Retina (tissue), 1 donor: ENCODE results near the gene SKAP1.
"Not testable (repeated sequence)": the region's sequence is repeated elsewhere in the genome, so short reads cannot be mapped to it uniquely, and the experiment has no call there.

ENCODE experiments used
- DNase-seq: peaks from one replicate; pipeline ENCODE4 v3.0.0-alpha.2; 2016

SKAP1 gene

DNA sequence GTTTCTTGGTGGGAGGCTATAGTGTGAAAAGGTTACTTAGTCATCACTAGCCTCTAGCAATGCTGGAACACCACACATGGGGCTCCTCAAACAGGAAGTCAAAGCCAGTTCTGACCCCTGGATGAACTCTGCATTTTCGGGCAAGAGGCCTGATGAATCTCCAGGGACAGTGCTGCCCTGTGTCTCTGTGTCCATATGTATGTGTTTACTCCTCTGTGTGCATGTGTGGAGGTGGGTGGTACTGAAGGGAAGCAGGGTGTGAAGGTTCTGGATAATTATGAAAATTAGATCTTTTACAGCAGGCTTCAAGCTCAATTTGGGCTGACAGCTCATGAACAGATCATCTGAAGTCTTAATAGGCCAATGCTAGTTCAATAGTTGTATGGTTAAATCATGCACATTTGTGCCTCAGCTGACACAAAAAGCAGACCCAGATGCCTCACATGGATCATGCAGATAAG lies 188.9 kb downstream of the SKAP1 start:
- DNase-seq: peak; percentile 46

GRCh38 chr17:48240562-48241130 lies 189.4 kb downstream of the SKAP1 start:
- peak; percentile 33 for DNase-seq

DNA sequence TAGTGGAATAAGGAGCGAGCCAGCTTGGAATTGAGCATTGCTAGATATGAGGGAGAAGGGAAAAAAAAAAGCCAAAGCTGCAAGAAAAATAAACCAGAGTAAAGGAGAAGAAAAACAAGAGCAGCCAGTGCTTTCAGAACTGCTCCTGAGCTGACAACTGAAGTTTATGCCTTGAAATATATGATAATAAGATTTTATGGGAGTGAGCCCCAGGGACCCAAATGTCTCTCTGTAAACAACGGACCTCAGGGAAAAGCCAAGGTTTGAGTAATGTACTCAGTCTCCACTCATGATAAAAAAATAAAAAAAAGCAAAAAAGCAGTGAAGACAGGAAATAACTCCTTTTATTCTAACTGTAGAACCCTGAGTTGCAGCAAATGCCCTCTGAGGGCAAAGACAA lies 189.9 kb downstream of the SKAP1 start:
- peak; percentile 33 for DNase-seq

DNA sequence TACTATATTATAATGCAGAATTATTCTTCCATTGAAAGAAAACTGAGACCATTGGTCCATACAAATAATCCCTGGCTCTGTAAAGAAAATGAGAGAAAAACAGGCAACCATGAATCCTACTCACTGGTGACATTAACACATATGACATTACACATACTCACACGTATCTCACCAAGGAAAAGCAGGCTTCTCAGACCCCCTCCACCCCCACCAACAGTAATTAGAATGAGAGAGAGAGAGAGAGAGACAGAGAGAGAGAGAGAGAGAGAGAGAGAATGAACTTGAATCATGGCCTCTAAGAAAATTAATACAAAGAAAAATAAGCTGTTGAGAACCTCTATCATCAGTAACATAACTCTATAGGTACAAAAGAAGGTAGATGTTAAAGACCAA lies 190.4 kb downstream of the SKAP1 start:
- peak; percentile 50 for DNase-seq

DNA sequence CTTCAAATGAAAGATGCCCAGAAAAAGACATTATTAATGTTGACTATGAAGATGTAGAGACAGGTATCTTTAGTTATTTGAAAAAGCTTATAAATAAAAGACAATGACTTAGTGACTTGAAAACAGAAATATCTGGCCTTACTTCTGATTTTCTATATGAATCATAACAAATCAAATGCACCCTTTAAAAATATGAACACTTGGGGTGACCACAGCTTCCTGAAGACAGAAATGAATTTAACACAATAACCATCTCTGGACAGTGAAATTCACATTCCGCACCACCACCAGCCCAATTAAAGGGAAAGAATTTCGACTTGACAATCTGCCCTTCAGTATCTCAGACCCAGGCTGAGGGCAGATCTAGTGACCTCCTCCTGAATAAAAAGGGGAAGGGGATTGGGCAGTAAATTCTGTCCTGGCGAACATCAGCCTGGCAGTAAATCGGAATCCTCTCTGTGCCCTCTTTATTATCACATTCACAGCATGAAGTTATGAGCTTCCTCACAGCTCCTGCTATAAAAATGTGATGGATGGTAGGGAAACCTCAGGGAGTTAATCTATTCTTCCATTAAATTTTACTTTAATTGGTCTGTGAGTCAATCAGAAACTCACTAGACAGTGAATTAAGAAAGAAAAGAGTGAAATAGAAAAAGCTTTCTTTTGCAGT lies 190.9 kb downstream of the SKAP1 start:
- peak; percentile 20 for DNase-seq

- no peak for DNase-seq
Measured at GRCh38 chr17:48237456-48237855, 192.6 kb downstream of the SKAP1 start.

DNA sequence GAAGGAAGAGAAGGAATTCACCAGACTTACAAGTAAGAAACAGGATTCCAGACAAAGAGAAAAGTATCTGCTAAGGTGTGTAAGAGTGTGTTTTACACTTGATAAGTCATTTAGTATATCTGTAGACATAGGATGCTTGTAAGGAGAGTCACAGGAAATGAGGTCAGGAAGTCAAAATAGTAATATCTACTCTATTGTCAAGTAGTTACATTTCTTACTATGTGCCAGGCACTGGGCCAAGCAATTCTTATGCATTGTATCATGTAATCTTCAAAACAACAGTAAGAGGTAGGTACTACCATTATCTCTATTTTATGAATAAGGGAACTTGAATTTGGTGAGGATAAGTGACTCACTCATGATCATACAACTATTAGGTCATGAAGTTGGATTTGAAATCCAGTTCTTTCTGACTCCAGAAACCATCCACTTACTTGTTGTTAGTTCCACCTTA lies 193.3 kb downstream of the SKAP1 start:
- DNase-seq: no peak

DNA sequence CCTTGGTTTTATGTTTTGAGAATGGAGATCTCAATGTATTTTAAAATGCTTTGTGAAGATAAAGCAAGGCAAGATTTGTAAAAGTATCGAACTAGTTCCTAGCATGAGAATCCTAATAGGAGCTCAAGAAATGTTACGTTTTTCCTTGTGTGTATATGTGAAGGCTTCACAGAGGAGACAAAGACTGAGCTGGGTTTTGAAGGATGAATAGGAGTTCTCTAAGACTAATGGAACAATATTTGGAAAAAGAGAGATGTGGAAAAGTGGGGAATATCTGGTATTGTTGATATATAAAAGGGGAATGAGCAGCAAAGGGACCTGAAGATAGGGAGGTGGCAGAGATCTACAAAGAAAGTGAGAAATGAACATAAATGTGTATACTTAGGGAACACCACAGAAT lies 195.1 kb downstream of the SKAP1 start:
- DNase-seq: no peak

GRCh38 chr17:48231995-48232959 lies 197.7 kb downstream of the SKAP1 start:
- DNase-seq: no peak

DNA sequence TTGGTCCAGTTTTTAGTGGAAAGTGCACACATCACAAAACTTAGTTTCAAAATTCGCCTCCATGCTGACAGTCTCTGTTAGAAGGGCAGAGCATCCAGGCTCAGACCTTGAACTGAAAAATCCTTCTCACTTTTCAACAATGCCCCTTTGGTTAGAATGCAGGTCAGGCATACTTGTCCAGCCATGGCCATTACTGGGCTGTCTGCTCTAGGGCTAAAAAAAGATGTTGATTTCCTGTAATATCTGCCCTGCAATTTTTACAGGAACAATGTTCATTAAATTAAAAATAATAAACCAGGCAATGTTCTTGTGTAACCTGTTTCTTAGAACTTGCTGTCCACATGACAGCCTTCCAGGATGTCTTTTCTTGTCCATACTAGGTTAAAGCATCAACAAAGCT lies 200.1 kb downstream of the SKAP1 start:
- no peak for DNase-seq

- DNase-seq: no peak
Measured at GRCh38 chr17:48228720-48229119, 201.3 kb downstream of the SKAP1 start.

GRCh38 chr17:48225725-48226567 lies 204.1 kb downstream of the SKAP1 start:
- DNase-seq: no peak

GRCh38 chr17:48223945-48224344 lies 206.1 kb downstream of the SKAP1 start:
- DNase-seq: no peak

DNA sequence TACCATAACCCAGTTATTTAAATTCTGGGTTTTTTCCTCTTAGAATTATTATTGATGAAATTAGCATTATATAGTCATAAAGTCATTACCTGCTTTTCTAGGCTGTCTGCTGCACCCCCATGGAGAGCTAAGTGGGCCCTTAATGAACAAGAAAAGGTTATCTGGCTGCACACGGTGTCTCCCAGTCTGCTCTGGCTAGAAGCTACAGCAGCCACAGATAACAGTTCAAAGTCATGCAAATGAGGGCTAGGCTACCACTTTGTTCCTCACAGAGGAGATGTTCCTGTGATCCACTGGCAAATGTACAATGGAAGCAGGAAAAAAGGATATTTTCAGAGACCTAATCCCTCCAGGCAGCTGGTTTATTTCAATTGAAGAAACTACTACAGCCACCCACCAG lies 210.4 kb downstream of the SKAP1 start:
- DNase-seq: no peak

DNA sequence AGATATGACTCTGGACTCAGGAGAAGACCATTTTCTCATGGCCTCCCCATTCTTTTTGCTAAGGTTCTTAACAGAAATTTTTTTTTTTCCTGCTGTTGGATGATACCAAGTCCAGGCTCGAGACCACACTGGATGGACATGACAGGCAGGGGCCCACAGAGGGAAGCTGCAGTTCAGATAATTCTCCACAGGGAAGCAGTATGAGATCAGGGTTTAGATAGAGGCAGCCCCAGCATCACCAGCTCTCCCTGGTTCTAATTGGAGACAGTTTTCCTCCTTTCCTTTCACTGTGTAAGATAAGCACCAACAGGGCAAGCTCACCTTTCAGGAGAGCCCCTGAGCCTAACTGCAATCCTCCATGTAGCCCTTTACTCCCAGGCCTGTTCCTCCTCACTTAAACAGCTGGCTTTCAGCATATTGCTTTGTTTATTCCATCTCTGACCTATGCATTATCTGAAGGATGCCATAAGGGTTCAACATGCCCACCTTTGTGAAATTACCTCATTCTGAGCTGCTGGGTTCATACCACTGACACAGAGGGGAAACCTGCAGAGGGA lies 214.4 kb downstream of the SKAP1 start:
- DNase-seq: peak; percentile 62

DNA sequence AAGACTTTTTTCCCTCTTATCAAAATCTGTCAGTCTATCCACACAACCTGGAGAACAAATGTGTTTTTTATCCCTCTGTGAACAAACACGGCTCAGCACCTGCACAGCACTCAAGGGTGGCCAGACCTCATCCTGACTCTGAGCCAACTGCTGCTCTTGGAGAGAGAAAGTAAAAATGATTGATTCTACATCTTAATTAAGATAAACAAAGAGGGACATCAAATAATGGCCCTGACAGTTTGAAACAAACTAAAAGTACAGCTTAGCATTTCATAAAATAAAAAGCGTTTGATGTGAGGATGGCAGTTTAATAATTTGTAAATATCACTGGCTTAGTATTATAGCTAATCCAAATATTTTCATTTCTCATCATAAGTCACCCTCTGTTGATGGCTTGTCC lies 216.2 kb downstream of the SKAP1 start:
- DNase-seq: no peak

GRCh38 chr17:48211787-48212186 lies 218.2 kb downstream of the SKAP1 start:
- no peak for DNase-seq

DNA sequence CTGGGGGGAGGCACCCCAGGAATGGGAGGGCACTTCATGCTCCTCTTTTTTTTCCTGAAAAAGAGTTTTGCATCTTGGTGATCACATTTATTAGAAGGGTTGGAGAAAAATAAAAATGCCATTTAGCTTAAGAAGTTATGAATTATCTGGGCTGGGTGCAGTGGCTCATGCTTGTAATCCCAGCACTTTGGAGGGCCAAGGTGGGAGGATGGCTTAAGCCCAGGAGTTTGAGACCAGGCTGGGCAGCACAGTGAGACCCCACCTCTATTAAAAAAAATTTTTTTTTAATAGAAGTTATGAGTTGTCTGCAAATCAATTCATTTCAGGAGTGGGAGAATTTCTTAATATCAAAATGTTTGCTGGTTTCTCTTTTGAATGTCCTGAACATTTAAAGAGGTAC lies 219.0 kb downstream of the SKAP1 start:
- DNase-seq: no peak

- DNase-seq: no peak
Measured at GRCh38 chr17:48209973-48210372, 220.0 kb downstream of the SKAP1 start.

GRCh38 chr17:48207776-48208544 lies 222.1 kb downstream of the SKAP1 start:
- DNase-seq: no peak

- not testable (repeated sequence) for DNase-seq
Measured at GRCh38 chr17:48207036-48207435, 223.0 kb downstream of the SKAP1 start.

- no peak for DNase-seq
Measured at GRCh38 chr17:48202959-48203358, 227.1 kb downstream of the SKAP1 start.
